Measurements from ENCODE around the gene CDK7. TPM values are rescaled to one million over a fixed set of nuclear protein-coding genes. Genes with fewer than 3 reads are reported as not detected.
"Not testable (repeated sequence)": the region's sequence is repeated elsewhere in the genome, so short reads cannot be mapped to it uniquely, and the experiment has no call there.

Gene CDK7
- total RNA-seq, 4 donors from 2014 or later: 25.7 to 37.2 (median 31.2) TPM

DNA sequence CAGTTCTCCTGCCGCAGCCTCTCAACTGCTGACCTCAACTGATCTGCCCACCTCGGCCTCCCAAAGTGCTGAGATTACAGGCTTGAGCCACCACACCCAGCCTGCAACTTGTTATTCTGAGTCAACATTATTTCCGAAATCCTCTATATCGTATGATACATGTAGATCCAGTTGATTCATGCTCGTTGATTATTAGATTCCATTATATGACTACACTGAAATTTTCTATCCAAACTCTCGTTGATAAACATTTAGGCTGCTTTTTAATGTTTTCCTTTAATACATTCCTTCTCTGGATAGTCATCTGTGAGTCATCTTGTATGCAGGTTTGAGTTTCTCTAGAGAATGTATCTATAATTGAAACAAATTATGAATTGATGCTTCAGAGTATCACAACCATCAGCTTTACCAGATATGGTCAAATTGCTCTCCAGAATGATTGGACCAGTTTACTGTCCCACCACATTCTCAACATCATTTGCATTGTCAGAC is 4.1 kb downstream of the CDK7 start:
- no peak for TF ChIP-seq POLR2AphosphoS5 (IDR thresholded peaks at IDR 0.05)
- Histone ChIP-seq H3K36me3 (peaks cover 9% of the 10 kb centered on the region), H3K27me3 (no peaks in the 10 kb centered on the region), H3K4me1 (peaks cover 42% of the 10 kb centered on the region), H3K4me3 (no peak overlapping the region), H3K27ac (peak overlapping the region; percentile 10), H3K9me3 (no peaks in the 10 kb centered on the region)
- no peak for DNase-seq (ENCODE audit: low spot score in 2 of 2)
- WGBS: 46% methylated on average over 6 of the region's 6 CpGs

DNA sequence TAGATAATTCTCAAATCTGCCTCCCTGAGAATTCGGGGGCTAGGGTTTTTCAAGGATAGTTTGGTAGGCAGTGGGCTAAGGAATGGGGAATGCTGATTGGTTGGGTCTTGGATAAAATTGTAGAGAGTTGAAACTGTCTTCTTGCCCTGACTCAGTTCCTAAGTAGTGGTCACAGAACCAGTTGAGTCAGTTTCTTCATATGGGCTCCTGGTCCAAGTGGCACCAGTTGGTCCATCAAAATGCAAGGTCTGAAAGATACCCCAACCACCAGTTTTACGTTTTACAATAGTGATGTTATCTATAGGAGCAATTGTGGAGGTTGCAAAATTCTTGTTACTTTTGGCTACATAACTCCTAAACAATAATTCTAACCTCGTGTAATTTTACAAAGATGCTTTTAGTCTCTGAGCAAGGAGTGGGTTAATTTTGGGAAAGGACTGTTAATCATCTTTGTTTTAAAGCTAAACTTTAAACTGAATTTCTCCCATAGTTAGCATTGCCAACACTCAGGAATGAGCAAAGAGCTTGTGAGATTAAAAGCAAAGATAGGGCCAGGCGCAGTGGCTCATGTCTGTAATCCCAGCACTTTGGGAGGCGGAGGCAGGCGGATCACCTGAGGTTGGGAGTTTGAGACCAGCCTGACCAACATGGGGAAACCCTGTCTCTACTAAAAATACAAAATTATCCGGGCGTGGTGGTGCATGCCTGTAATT is 7.7 kb downstream of the CDK7 start:
- no peak overlapping the region for H3K4me3 ChIP-seq
- H3K4me1 ChIP-seq: peaks cover 17% of the 10 kb centered on the region
- no peak for DNase-seq (ENCODE audit: low spot score in 2 of 2)
- no peaks in the 10 kb centered on the region for H3K9me3 ChIP-seq
- no peak overlapping the region for H3K27ac ChIP-seq
- peaks cover 9% of the 10 kb centered on the region for H3K36me3 ChIP-seq
- 77% methylated on average over 8 of the region's 8 CpGs for WGBS
- no peaks in the 10 kb centered on the region for H3K27me3 ChIP-seq
- no peak for TF ChIP-seq POLR2A (IDR thresholded peaks at IDR 0.05)
- TF ChIP-seq POLR2AphosphoS5 (IDR thresholded peaks at IDR 0.05): no peak
- no peak for TF ChIP-seq EP300 (IDR thresholded peaks at IDR 0.05)
- TF ChIP-seq, protein P1, sequence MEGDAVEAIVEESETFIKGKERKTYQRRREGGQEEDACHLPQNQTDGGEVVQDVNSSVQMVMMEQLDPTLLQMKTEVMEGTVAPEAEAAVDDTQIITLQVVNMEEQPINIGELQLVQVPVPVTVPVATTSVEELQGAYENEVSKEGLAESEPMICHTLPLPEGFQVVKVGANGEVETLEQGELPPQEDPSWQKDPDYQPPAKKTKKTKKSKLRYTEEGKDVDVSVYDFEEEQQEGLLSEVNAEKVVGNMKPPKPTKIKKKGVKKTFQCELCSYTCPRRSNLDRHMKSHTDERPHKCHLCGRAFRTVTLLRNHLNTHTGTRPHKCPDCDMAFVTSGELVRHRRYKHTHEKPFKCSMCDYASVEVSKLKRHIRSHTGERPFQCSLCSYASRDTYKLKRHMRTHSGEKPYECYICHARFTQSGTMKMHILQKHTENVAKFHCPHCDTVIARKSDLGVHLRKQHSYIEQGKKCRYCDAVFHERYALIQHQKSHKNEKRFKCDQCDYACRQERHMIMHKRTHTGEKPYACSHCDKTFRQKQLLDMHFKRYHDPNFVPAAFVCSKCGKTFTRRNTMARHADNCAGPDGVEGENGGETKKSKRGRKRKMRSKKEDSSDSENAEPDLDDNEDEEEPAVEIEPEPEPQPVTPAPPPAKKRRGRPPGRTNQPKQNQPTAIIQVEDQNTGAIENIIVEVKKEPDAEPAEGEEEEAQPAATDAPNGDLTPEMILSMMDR (IDR thresholded peaks at IDR 0.05): no peak

DNA sequence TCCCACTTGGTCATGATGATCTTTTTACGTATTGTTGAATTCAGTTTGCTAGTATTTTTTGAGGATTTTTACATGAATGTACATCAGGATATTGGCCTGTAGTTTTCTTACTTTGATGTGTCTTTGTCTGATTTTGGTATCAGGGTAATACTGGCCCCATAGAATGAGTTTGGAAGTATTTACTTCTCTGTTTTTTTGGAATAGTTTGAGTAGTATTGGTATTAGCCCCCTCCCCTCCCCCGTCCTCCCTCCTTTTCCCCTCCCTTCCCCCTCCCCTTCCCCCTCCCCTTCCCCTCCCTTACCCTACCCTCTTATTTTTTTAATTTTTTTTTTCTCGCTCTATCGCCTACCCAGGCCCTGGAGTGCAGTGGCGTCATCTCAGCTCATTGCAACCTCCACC is 10.3 kb downstream of the CDK7 start:
- WGBS: 97% methylated on average over 5 of the region's 5 CpGs
- Histone ChIP-seq H3K27me3 (no peaks in the 10 kb centered on the region), H3K4me1 (peaks cover 5% of the 10 kb centered on the region), H3K9me3 (no peaks in the 10 kb centered on the region), H3K4me3 (no peak overlapping the region), H3K36me3 (peaks cover 9% of the 10 kb centered on the region), H3K27ac (no peak overlapping the region)
- no peak for TF ChIP-seq POLR2AphosphoS5 (IDR thresholded peaks at IDR 0.05)
- no peak for DNase-seq (ENCODE audit: low spot score in 2 of 2)

DNA sequence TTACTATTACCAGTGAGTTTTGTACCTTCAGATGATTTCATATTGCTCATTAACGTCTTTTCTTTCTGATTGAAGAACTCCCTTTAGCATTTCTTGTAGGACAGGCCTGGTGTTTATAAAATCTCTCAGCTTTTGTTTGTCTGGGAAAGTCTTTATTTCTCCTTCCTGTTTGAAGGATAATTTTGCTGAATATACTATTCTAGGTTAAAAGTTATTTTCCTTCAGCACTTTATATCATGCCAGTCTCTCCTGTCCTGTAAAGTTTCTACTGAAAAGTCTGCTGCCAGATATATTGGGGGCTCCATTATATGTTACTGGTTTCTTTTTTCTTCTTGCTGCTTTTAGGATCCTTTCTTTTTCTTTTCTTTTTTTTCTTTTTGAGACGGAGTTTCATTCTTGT is 13.3 kb downstream of the CDK7 start:
- Histone ChIP-seq H3K4me3 (no peak overlapping the region), H3K9me3 (no peaks in the 10 kb centered on the region), H3K27me3 (no peaks in the 10 kb centered on the region), H3K36me3 (no peaks in the 10 kb centered on the region), H3K4me1 (peaks cover under 1% of the 10 kb centered on the region), H3K27ac (no peak overlapping the region)
- no peak for DNase-seq (ENCODE audit: low spot score in 2 of 2)
- 95% methylated on average over 2 of the region's 2 CpGs for WGBS
- TF ChIP-seq, protein P1 (IDR thresholded peaks at IDR 0.05): no peak
- TF ChIP-seq POLR2AphosphoS5 (IDR thresholded peaks at IDR 0.05) (no peak), EP300 (IDR thresholded peaks at IDR 0.05) (no peak), POLR2A (IDR thresholded peaks at IDR 0.05) (no peak)

DNA sequence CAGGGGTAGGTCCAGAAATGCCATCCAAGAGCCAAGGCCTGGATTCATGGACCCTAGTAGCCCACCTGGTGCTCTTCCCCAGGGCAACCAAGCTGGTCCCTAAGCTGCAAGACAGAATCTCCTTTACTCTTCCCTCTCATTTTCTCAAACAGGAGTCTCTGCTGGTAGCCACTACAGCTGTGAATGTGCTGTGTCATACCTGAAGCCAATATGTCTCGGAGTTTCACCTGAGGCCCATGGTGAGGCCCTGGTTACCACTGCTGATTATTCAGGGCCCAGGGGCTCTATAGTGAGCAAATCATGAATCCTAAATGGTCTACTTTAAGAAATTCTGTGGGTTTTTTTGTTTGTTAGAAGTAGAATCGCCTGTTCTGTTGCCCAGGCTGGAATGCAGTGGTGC is 15.9 kb downstream of the CDK7 start:
- no peaks in the 10 kb centered on the region for H3K27me3 ChIP-seq
- no peak for DNase-seq (ENCODE audit: low spot score in 2 of 2)
- TF ChIP-seq POLR2AphosphoS5 (IDR thresholded peaks at IDR 0.05): no peak
- TF ChIP-seq, protein P1 (IDR thresholded peaks at IDR 0.05): no peak
- TF ChIP-seq POLR2A (IDR thresholded peaks at IDR 0.05): no peak
- no peak for TF ChIP-seq EP300 (IDR thresholded peaks at IDR 0.05)
- peaks cover 3% of the 10 kb centered on the region for H3K36me3 ChIP-seq
- WGBS: 90% methylated on average over 2 of the region's 2 CpGs
- H3K9me3 ChIP-seq: no peaks in the 10 kb centered on the region
- H3K4me1 ChIP-seq: no peaks in the 10 kb centered on the region
- H3K27ac ChIP-seq: no peak overlapping the region
- no peak overlapping the region for H3K4me3 ChIP-seq

DNA sequence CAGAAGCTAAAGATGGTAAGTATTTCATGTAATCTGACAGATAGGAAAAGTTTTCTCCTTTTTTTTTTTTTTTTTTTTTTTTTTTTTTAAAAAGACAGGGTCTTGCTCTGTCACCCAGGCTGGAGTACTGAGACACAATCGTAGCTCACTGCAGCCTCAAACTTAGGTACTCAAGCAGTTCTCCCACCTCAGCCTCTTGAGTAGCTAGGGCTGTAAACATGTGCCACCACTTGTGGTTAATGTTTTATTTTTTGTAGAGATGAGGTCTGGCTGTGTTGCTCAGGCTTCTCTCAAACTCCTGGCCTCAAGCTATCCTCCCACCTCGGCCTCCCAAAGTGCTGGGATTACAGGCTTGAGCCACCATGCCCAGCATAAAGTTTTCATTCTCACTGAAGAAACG is 17.8 kb downstream of the CDK7 start:
- Histone ChIP-seq H3K27ac (no peak overlapping the region), H3K36me3 (peaks cover 20% of the 10 kb centered on the region), H3K27me3 (no peaks in the 10 kb centered on the region), H3K4me1 (no peaks in the 10 kb centered on the region), H3K4me3 (no peak overlapping the region), H3K9me3 (no peaks in the 10 kb centered on the region)
- 77% methylated on average over 3 of the region's 3 CpGs for WGBS
- no peak for TF ChIP-seq POLR2AphosphoS5 (IDR thresholded peaks at IDR 0.05)
- TF ChIP-seq, protein P1 (IDR thresholded peaks at IDR 0.05): no peak
- TF ChIP-seq EP300 (IDR thresholded peaks at IDR 0.05): no peak
- no peak for TF ChIP-seq POLR2A (IDR thresholded peaks at IDR 0.05)
- no peak for DNase-seq (ENCODE audit: low spot score in 2 of 2)

DNA sequence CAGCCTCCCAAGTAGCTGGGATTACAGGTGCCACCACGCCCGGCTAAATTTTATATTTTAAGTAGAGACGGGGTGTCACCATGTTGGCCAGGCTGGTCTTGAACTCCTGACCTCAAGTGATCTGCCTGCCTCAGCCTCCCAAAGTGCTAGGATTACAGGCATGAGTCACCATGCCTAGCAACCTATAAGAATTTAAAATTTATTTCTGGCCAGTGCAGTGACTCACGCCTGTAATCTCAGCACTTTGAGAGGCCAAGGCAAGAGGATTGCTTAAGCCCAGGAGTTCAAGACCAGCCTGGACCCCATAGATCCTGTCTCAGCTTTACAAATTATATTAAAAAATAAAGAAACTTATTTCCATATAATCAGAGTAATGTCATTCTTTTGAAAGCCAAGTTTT is 21.3 kb downstream of the CDK7 start:
- not testable (repeated sequence) for H3K9me3 ChIP-seq; DNase-seq (ENCODE audit: low spot score in 2 of 2); H3K4me3 ChIP-seq; H3K27ac ChIP-seq; H3K4me1 ChIP-seq; H3K27me3 ChIP-seq
- peaks cover 53% of the 10 kb centered on the region for H3K36me3 ChIP-seq
- 92% methylated on average over 4 of the region's 4 CpGs for WGBS

Measured in suprapubic skin (tissue), 4 donors.